Ovary (tissue), 3 donors: ENCODE data around the gene WDR49.

Experiments used
- CTCF ChIP-seq, 3 donors: fragments of 450-650 bp in 2 of 3; fragments of 200-600 bp in 1 of 3; IDR thresholded peaks; one replicate each; pipeline versions ENCODE4 v1.5.1 to v1.8.0; 2016 to 2022; ENCODE audit warnings: antibody characterized with exemption in 3 of 3, mild to moderate bottlenecking in 1 of 3
- EP300 ChIP-seq: sonication (generic); formaldehyde crosslinking; IDR thresholded peaks from one replicate; pipeline ENCODE4 v1.6.1; 2017; ENCODE audit warnings: antibody characterized with exemption
- POLR2A ChIP-seq: fragments of 450-650 bp; IDR thresholded peaks from one replicate; pipeline ENCODE4 v1.6.1; 2017; ENCODE audit warnings: antibody characterized with exemption, mild to moderate bottlenecking, moderate library complexity
- donor health status: DM: no; HTN: no; CAD: no.

GRCh38 chr3:167602041-167602440 lies 51.7 kb downstream of the WDR49 start:
- TF ChIP-seq CTCF (IDR thresholded peaks at IDR 0.05) (no peak), EP300 (no peak), POLR2A (no peak)
